ENCODE results near the gene RPL27.

RPL27 gene

GRCh38 chr17:43020789-43021740 lies 22.8 kb downstream of the RPL27 start:
- DNase-seq (ENCODE audit: low spot score): peak; percentile 62

GRCh38 chr17:43021741-43022512 lies 23.7 kb downstream of the RPL27 start, which contains the start of gene VAT1:
TSS of gene VAT1 (minus strand) at chr17:43022385. CDS start at chr17:43022322, 63 bp downstream.
- DNase-seq (ENCODE audit: low spot score): peak; percentile 84

GRCh38 chr17:43024407-43025289 lies 26.4 kb downstream of the RPL27 start, which contains the start of gene RND2:
TSS of gene RND2 (plus strand) at chr17:43025231. CDS start at chr17:43025348, 117 bp downstream.
- DNase-seq (ENCODE audit: low spot score): peak; percentile 94

- no peak for DNase-seq (ENCODE audit: low spot score)
These were observed 27.1 kb downstream of the RPL27 start for GRCh38 chr17:43025290-43025657.

GRCh38 chr17:43025766-43026537 lies 27.7 kb downstream of the RPL27 start:
- DNase-seq (ENCODE audit: low spot score): no peak

- DNase-seq (ENCODE audit: low spot score): no peak
These were observed 28.4 kb downstream of the RPL27 start for GRCh38 chr17:43026595-43026994.

GRCh38 chr17:43027091-43028032 lies 29.1 kb downstream of the RPL27 start:
- DNase-seq (ENCODE audit: low spot score): peak; percentile 39

- no peak for DNase-seq (ENCODE audit: low spot score)
These were observed 30.1 kb downstream of the RPL27 start for GRCh38 chr17:43028221-43028861.

- DNase-seq (ENCODE audit: low spot score): no peak
These were observed 32.0 kb downstream of the RPL27 start for GRCh38 chr17:43030137-43030767.

- no peak for DNase-seq (ENCODE audit: low spot score)
These were observed 33.4 kb downstream of the RPL27 start for GRCh38 chr17:43031666-43032065.

GRCh38 chr17:43033948-43034881 lies 36.0 kb downstream of the RPL27 start:
- peak; percentile 37 for DNase-seq (ENCODE audit: low spot score)

GRCh38 chr17:43034894-43035293 lies 36.7 kb downstream of the RPL27 start:
- no peak for DNase-seq (ENCODE audit: low spot score)

- no peak for DNase-seq (ENCODE audit: low spot score)
These were observed 41.4 kb downstream of the RPL27 start for GRCh38 chr17:43039646-43040045.

GRCh38 chr17:43040655-43041054 lies 42.4 kb downstream of the RPL27 start:
- no peak for DNase-seq (ENCODE audit: low spot score)

GRCh38 chr17:43042025-43042628 lies 43.9 kb downstream of the RPL27 start:
- DNase-seq (ENCODE audit: low spot score): peak; percentile 26

- no peak for DNase-seq (ENCODE audit: low spot score)
These were observed 45.1 kb downstream of the RPL27 start for GRCh38 chr17:43043307-43043706.

- DNase-seq (ENCODE audit: low spot score): no peak
These were observed 45.8 kb downstream of the RPL27 start for GRCh38 chr17:43044024-43044423.

Data from iPS-NIHi11 (cell line).